DMS114 treated with DMSO at 0.1 percent for 48 hours (cell line): ENCODE data around the gene HOXB13.

ENCODE experiments used
- DNase-seq: peaks from one replicate; lab custom pipeline; 2025; ENCODE audit not compliant: unreplicated experiment; lab: John Stamatoyannopoulos, UW

Gene HOXB13

GRCh38 chr17:48715496-48716399 lies 12.8 kb downstream of the HOXB13 start:
- no peak for DNase-seq

- DNase-seq = no peak
Measured at GRCh38 chr17:48711128-48711527, 17.4 kb downstream of the HOXB13 start.

- no peak for DNase-seq
Measured at GRCh38 chr17:48704361-48705248, 23.9 kb downstream of the HOXB13 start.

- no peak for DNase-seq
Measured at GRCh38 chr17:48701864-48702532, 26.6 kb downstream of the HOXB13 start.

- DNase-seq = no peak
Measured at GRCh38 chr17:48693178-48693577, 35.4 kb downstream of the HOXB13 start.

- no peak for DNase-seq
Measured at GRCh38 chr17:48692049-48692448, 36.5 kb downstream of the HOXB13 start.

- no peak for DNase-seq
Measured at GRCh38 chr17:48690655-48691054, 37.9 kb downstream of the HOXB13 start.

GRCh38 chr17:48681609-48682008 lies 46.9 kb downstream of the HOXB13 start:
- no peak for DNase-seq

GRCh38 chr17:48679385-48680096 lies 49.0 kb downstream of the HOXB13 start:
- no peak for DNase-seq

- peak; percentile 40 for DNase-seq
Measured at GRCh38 chr17:48678141-48678971, 50.2 kb downstream of the HOXB13 start.

- DNase-seq = no peak
Measured at GRCh38 chr17:48676963-48677558, 51.5 kb downstream of the HOXB13 start.
